Trophoblast cell (in vitro differentiated cells and primary cell): Measurements from ENCODE around the gene ENO3.

Experiments used
- DNase-seq, 2 donors: peaks; one replicate each; pipeline ENCODE4 v3.0.0-alpha.2; 2016
- H2AFZ ChIP-seq: 2 replicates; pipeline ENCODE4 v1.6.1; 2013; ENCODE audit warnings: low read length, moderate library complexity, mild to moderate bottlenecking; ENCODE audit not compliant: insufficient read depth, poor library complexity
- H2AK5ac ChIP-seq: 2 replicates; pipeline ENCODE4 v1.6.1; 2013; ENCODE audit warnings: mild to moderate bottlenecking, low read length
- H2BK120ac ChIP-seq: 2 replicates; pipeline ENCODE4 v1.6.1; 2013; ENCODE audit warnings: low read length, mild to moderate bottlenecking, moderate library complexity; ENCODE audit not compliant: insufficient read depth, poor library complexity
- H2BK12ac ChIP-seq: 2 replicates; pipeline ENCODE4 v1.6.1; 2013; ENCODE audit warnings: mild to moderate bottlenecking, low read length, moderate library complexity
- H2BK5ac ChIP-seq: 2 replicates; pipeline ENCODE4 v1.6.1; 2013; ENCODE audit warnings: low read length, low read depth, moderate library complexity, mild to moderate bottlenecking; ENCODE audit not compliant: poor library complexity
- H3K14ac ChIP-seq: 2 replicates; pipeline ENCODE4 v1.6.1; 2013; ENCODE audit warnings: mild to moderate bottlenecking, low read length
- H3K18ac ChIP-seq: 2 replicates; pipeline ENCODE4 v1.6.1; 2013; ENCODE audit warnings: mild to moderate bottlenecking, low read length
- H3K23ac ChIP-seq: 2 replicates; pipeline ENCODE4 v1.6.1; 2013; ENCODE audit warnings: low read length
- H3K27ac ChIP-seq: 2 replicates; pipeline ENCODE4 v1.5.1; 2013; ENCODE audit warnings: low read depth, mild to moderate bottlenecking, inconsistent platforms, low read length, moderate library complexity
- H3K27me3 ChIP-seq: 2 replicates; pipeline ENCODE4 v1.6.1; 2013; ENCODE audit warnings: inconsistent platforms, mild to moderate bottlenecking, low read length, moderate library complexity; ENCODE audit not compliant: insufficient read depth
- H3K36me3 ChIP-seq, 2 experiments: 1 replicate in 1 of 2; 2 replicates in 1 of 2; pipeline ENCODE4 v1.6.1; 2013; ENCODE audit warnings: low read length in 2 of 2, mild to moderate bottlenecking in 2 of 2, moderate library complexity in 1 of 2; ENCODE audit not compliant: insufficient read depth in 2 of 2, control insufficient read depth in 1 of 2
- H3K4ac ChIP-seq: 2 replicates; pipeline ENCODE4 v1.6.1; 2013; ENCODE audit warnings: low read depth, mild to moderate bottlenecking, low read length, moderate library complexity
- H3K4me1 ChIP-seq, 2 experiments: 1 replicate in 1 of 2; 2 replicates in 1 of 2; pipeline ENCODE4 v1.6.1; 2013; ENCODE audit warnings: low read length in 2 of 2, mild to moderate bottlenecking in 2 of 2, moderate library complexity in 1 of 2; ENCODE audit not compliant: insufficient read depth in 2 of 2, control insufficient read depth in 1 of 2
- H3K4me2 ChIP-seq: 2 replicates; pipeline ENCODE4 v1.6.1; 2013; ENCODE audit warnings: inconsistent platforms, mild to moderate bottlenecking, low read length, moderate library complexity
- H3K4me3 ChIP-seq: 2 replicates; pipeline ENCODE4 v1.5.1; 2013; ENCODE audit warnings: mild to moderate bottlenecking, low read depth, low read length, inconsistent platforms
- H3K79me1 ChIP-seq: one replicate; pipeline ENCODE4 v1.6.1; 2013; ENCODE audit warnings: low read length
- H3K79me2 ChIP-seq: 2 replicates; pipeline ENCODE4 v1.6.1; 2013; ENCODE audit warnings: low read length, mild to moderate bottlenecking; ENCODE audit not compliant: control insufficient read depth, insufficient read depth, poor library complexity
- H3K9ac ChIP-seq: 2 replicates; pipeline ENCODE4 v1.6.1; 2013; ENCODE audit warnings: mild to moderate bottlenecking, low read length
- H3K9me3 ChIP-seq: 2 replicates; pipeline ENCODE4 v1.6.1; 2013; ENCODE audit warnings: low read depth, mild to moderate bottlenecking, control low read depth, inconsistent platforms, low read length; ENCODE audit not compliant: insufficient read depth
- H4K12ac ChIP-seq: 2 replicates; pipeline ENCODE4 v1.6.1; 2013; ENCODE audit warnings: low read depth, mild to moderate bottlenecking, low read length, moderate library complexity
- H4K8ac ChIP-seq: 2 replicates; pipeline ENCODE4 v1.6.1; 2013; ENCODE audit warnings: low read depth, mild to moderate bottlenecking, low read length, moderate library complexity
- H4K91ac ChIP-seq: one replicate; pipeline ENCODE4 v1.6.1; 2013; ENCODE audit warnings: low read depth, mild to moderate bottlenecking, low read length, moderate library complexity
- WGBS: extraction: QIAGEN DNeasy Blood & Tissue Kit; methylation state at CpG from one replicate; pipeline ENCODE4 v1.1.7; 2013; ENCODE audit warnings: missing lambda C conversion rate; ENCODE audit not compliant: insufficient read length, insufficient coverage; ENCODE audit errors: extremely low coverage; 5-methylcytosine and 5-hydroxymethylcytosine counted together

Gene ENO3

DNA sequence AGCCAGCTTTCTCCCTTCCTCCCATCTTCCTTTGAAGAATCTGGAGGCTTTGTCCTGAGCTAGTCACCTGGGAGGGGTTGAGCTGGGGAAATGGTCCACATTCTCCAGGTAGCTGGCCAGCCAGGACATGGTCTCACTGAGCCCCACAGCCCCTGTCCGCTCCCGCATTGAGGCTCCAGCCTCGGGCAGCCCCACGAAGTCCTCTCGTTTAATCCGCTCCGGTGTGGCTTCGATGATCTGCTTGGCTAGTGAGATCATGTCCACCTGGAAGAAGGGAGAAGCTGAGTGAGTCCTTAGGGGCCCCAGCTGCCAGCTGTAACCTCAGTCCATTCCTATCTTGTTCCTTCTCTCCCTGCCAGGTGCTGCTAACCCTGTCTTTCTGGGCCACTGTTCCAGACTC, 19.4 kb downstream of the ENO3 start:
- Histone ChIP-seq H2AFZ (no peak overlapping the region), H3K4me3 (no peak overlapping the region), H2BK12ac (no peak overlapping the region), H2BK5ac (no peak overlapping the region), H3K23ac (no peak overlapping the region), H3K4me2 (no peak overlapping the region), H3K18ac (no peak overlapping the region), H3K79me2 (peaks cover 19% of the 10 kb centered on the region), H3K14ac (no peak overlapping the region), H2BK120ac (no peak overlapping the region), H3K4me1 (peaks cover 15 to 20% of the 10 kb centered on the region in 2 experiments), H3K36me3 (peaks cover 25 to 29% of the 10 kb centered on the region in 2 experiments), H3K9me3 (no peaks in the 10 kb centered on the region), H4K91ac (no peak overlapping the region), H2AK5ac (no peak overlapping the region), H3K27ac (no peak overlapping the region), H3K4ac (no peak overlapping the region), H4K8ac (no peak overlapping the region), H3K79me1 (peaks cover 27% of the 10 kb centered on the region), H4K12ac (no peak overlapping the region), H3K9ac (no peak overlapping the region), H3K27me3 (no peaks in the 10 kb centered on the region)
- no CpG with 5 or more reads among the region's 8 CpGs for WGBS
- no peak for DNase-seq

DNA sequence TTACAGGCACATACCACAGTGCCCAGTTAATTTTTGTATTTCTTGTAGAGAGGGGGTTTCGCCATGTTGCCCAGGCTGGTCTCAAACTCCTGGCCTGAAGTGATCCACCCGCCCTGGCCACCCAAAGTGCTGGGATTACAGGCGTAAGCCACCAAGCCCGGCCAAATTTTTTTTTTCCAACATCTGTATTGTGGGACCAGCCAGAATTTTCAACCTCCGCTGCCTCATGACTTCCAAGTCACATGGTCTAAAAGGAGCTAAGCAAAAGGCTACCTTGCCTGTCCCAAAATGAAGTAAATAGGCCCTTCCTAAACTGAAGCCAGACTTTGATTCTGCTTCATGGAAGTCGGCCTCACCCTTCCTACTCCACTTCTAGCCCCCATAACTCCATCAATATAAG, 20.9 kb downstream of the ENO3 start:
- Histone ChIP-seq H2BK120ac (no peak overlapping the region), H3K9me3 (no peaks in the 10 kb centered on the region), H4K8ac (no peak overlapping the region), H2BK5ac (no peak overlapping the region), H3K4me1 (peaks cover 15 to 16% of the 10 kb centered on the region in 2 experiments), H3K9ac (no peak overlapping the region), H3K36me3 (peaks cover 26 to 30% of the 10 kb centered on the region in 2 experiments), H4K12ac (no peak overlapping the region), H3K79me1 (peaks cover 21% of the 10 kb centered on the region), H2AK5ac (no peak overlapping the region), H2BK12ac (no peak overlapping the region), H3K27me3 (no peaks in the 10 kb centered on the region), H3K4me3 (no peak overlapping the region), H3K23ac (no peak overlapping the region), H3K18ac (no peak overlapping the region), H3K4ac (no peak overlapping the region), H3K27ac (no peak overlapping the region), H3K4me2 (no peak overlapping the region), H4K91ac (no peak overlapping the region), H2AFZ (no peak overlapping the region), H3K79me2 (peaks cover 15% of the 10 kb centered on the region), H3K14ac (no peak overlapping the region)
- no CpG with 5 or more reads among the region's 6 CpGs for WGBS
- DNase-seq, result no peak

DNA sequence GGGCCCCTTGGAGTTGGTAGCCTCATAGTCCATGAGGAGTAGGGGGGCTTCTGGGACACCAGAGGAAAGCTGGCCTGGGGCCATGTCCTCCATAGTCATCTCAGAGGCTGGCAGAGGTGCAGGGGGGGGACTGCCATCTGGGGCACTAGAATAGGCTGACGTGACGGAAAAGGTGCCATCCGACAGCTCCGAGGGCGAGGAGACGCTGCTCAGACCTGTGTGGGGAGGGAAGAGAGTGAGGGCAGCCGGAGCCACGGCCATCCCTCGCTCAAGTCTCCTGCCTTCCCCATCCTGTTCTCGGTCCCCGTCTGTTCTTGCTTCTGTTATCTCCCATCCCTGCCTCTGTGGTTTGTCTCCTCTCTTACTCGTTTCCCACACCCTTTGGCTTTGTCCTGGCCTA, 21.4 kb downstream of the ENO3 start:
- DNase-seq, result no peak
- peaks cover 15% of the 10 kb centered on the region for H3K79me2 ChIP-seq
- no peaks in the 10 kb centered on the region for H3K9me3 ChIP-seq
- no peak overlapping the region for H3K4ac ChIP-seq
- no peak overlapping the region for H3K14ac ChIP-seq
- no peak overlapping the region for H2BK5ac ChIP-seq
- no peak overlapping the region for H3K23ac ChIP-seq
- no peak overlapping the region for H3K27ac ChIP-seq
- no peak overlapping the region for H2AK5ac ChIP-seq
- no peak overlapping the region for H4K91ac ChIP-seq
- H4K8ac ChIP-seq, result no peak overlapping the region
- H3K9ac ChIP-seq, result no peak overlapping the region
- H3K4me2 ChIP-seq, result no peak overlapping the region
- no peak overlapping the region for H4K12ac ChIP-seq
- H3K18ac ChIP-seq, result no peak overlapping the region
- H2BK12ac ChIP-seq, result no peak overlapping the region
- peaks cover 20% of the 10 kb centered on the region for H3K79me1 ChIP-seq
- H3K36me3 ChIP-seq, result peaks cover 30 to 34% of the 10 kb centered on the region in 2 experiments
- peaks cover 15 to 16% of the 10 kb centered on the region in 2 experiments for H3K4me1 ChIP-seq
- H3K27me3 ChIP-seq, result no peaks in the 10 kb centered on the region
- no peak overlapping the region for H2AFZ ChIP-seq
- H3K4me3 ChIP-seq, result no peak overlapping the region
- H2BK120ac ChIP-seq, result no peak overlapping the region
- no CpG with 5 or more reads among the region's 12 CpGs for WGBS

DNA sequence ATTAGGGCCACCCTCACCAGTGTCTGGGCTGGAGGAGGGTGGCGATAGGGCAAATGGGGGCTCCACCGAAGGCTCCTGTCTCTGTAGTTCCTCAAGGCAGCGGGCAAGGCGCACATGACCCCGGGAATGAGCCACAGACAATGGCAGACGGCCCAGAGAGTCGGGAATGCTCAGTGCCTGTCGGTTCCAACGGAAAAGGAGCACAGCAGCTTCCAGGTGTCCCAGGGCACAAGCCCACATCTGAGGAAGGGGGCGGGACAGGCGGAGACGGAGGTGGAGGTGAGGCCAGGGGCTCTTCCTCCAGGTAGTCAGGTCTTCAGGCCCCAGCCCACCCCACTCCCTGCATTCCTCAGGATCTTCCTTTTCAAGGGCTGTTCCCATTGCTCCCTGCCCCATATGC, 21.8 kb downstream of the ENO3 start:
- no peak overlapping the region for H3K4ac ChIP-seq
- no peaks in the 10 kb centered on the region for H3K27me3 ChIP-seq
- H3K36me3 ChIP-seq, result peaks cover 34 to 36% of the 10 kb centered on the region in 2 experiments
- no peak overlapping the region for H3K14ac ChIP-seq
- no peak overlapping the region for H3K9ac ChIP-seq
- no peak overlapping the region for H4K8ac ChIP-seq
- H3K4me1 ChIP-seq, result peaks cover 15 to 16% of the 10 kb centered on the region in 2 experiments
- H4K12ac ChIP-seq, result no peak overlapping the region
- no peak overlapping the region for H2AFZ ChIP-seq
- peaks cover 17% of the 10 kb centered on the region for H3K79me1 ChIP-seq
- H3K79me2 ChIP-seq, result peaks cover 15% of the 10 kb centered on the region
- WGBS, result no CpG with 5 or more reads among the region's 12 CpGs
- H3K18ac ChIP-seq, result no peak overlapping the region
- no peak overlapping the region for H2BK5ac ChIP-seq
- no peak overlapping the region for H4K91ac ChIP-seq
- DNase-seq, result no peak
- H2BK120ac ChIP-seq, result no peak overlapping the region
- no peak overlapping the region for H3K4me3 ChIP-seq
- H3K23ac ChIP-seq, result no peak overlapping the region
- no peak overlapping the region for H2BK12ac ChIP-seq
- no peak overlapping the region for H2AK5ac ChIP-seq
- no peaks in the 10 kb centered on the region for H3K9me3 ChIP-seq
- H3K4me2 ChIP-seq, result no peak overlapping the region
- H3K27ac ChIP-seq, result no peak overlapping the region
